Progenitor cell of endocrine pancreas (in vitro differentiated cells): ENCODE data around the gene CAB39. TPM values are rescaled to one million over a fixed set of nuclear protein-coding genes. Genes with fewer than 3 reads are reported as not detected.

Experiments used
- DNase-seq: peaks from one replicate; pipeline ENCODE4 v3.0.0; 2021; ENCODE audit warnings: low spot score; ENCODE audit not compliant: unreplicated experiment
- H3K27ac Mint-ChIP-seq: 2 replicates; pipeline ENCODE4 v1.8.0; 2021; ENCODE audit warnings: mild to moderate bottlenecking, moderate library complexity, mixed read lengths
- H3K27me3 Mint-ChIP-seq: 2 replicates; pipeline ENCODE4 v1.8.0; 2021; ENCODE audit warnings: mixed read lengths
- H3K36me3 Mint-ChIP-seq: 2 replicates; pipeline ENCODE4 v1.8.0; 2022; ENCODE audit warnings: mixed read lengths; ENCODE audit not compliant: insufficient read depth
- H3K4me1 Mint-ChIP-seq: 2 replicates; pipeline ENCODE4 v1.8.0; 2021; ENCODE audit warnings: low read depth, mixed read lengths
- H3K4me3 Mint-ChIP-seq: 2 replicates; pipeline ENCODE4 v1.8.0; 2021; ENCODE audit warnings: low read depth, mild to moderate bottlenecking, moderate library complexity, mixed read lengths
- H3K9me3 Mint-ChIP-seq: 2 replicates; pipeline ENCODE4 v1.8.0; 2021; ENCODE audit warnings: low read depth, mixed read lengths
- total RNA-seq: library from RNA; stranded (reverse); gene quantifications from 2 replicates; pipeline ENCODE4 v1.2.1, GENCODE V29; 2021
- TF ChIP-seq, protein P1 (sequence below): fragments of 200-600 bp; sonication (generic); IDR thresholded peaks from one replicate; pipeline ENCODE4 v1.5.0; 2021; ENCODE audit warnings: antibody characterized with exemption, mild to moderate bottlenecking; ENCODE audit not compliant: unreplicated experiment

The CAB39 gene
- total RNA-seq, 1 donor from 2014 or later: 44.1 TPM

DNA sequence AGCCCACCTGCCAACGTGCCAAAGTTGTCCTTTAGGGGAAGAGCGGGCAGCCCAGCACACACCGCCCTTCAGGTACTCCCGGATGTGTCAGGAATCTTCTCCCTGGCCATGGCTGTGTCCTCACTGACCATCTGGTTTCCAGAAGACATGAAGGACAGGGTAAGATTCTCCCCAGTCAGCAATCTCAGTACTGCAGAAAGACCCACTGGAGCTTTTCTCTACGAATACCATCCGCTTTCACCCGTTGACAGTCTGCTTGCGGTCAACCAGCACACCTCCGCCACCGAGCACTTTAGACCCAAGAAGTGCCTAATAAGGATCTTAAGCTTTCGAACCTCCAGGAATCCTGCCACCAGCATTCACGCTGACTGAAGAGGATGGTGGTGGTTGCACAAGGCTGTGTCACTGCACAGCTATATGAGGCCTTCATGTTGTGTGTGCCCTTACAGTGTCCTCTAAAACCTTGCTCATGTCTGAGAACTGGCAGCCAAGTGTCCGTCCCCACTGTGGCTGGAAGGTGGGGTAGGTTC is 109.4 kb downstream of the CAB39 start:
- Mint-ChIP-seq H3K27me3 (peaks cover 9% of the 10 kb centered on the region), H3K36me3 (peaks cover 6% of the 10 kb centered on the region), H3K4me1 (peaks cover 2% of the 10 kb centered on the region), H3K27ac (no peak overlapping the region), H3K4me3 (no peak overlapping the region), H3K9me3 (no peaks in the 10 kb centered on the region)
- DNase-seq: no peak
- TF ChIP-seq, protein P1, sequence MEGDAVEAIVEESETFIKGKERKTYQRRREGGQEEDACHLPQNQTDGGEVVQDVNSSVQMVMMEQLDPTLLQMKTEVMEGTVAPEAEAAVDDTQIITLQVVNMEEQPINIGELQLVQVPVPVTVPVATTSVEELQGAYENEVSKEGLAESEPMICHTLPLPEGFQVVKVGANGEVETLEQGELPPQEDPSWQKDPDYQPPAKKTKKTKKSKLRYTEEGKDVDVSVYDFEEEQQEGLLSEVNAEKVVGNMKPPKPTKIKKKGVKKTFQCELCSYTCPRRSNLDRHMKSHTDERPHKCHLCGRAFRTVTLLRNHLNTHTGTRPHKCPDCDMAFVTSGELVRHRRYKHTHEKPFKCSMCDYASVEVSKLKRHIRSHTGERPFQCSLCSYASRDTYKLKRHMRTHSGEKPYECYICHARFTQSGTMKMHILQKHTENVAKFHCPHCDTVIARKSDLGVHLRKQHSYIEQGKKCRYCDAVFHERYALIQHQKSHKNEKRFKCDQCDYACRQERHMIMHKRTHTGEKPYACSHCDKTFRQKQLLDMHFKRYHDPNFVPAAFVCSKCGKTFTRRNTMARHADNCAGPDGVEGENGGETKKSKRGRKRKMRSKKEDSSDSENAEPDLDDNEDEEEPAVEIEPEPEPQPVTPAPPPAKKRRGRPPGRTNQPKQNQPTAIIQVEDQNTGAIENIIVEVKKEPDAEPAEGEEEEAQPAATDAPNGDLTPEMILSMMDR: no peak

DNA sequence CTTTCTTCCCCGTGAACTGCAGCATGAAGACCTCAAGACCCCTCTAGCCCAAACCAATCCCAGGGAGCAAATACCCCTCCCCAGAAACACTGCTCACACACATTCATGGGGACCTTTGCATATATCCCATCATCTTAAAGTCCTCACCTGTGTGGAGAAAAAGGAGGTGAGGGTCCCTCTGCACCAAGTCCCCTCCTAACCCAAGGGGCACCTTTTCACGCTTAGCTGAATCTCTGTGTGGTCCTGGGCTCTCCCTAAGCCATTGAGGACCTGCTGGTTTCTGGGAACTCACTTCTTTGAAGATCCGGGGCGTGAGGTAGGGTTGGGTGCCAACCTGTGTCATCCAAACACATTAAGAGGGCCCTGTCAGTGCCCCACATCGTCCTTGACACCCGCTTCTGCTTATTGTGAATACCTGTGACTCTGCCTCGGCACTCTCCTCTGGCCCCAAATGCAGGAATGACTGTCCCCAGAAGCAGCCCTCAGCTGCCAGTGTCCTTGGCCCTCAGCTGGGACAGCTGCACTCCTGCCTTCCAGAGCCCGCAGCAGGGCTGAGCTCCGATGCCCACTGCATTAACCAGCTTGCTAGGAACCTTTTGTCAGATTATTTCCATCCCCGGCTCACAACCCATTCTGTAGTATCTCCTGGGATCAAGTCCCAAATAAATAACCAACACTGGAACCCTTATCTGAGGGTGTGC is 110.8 kb downstream of the CAB39 start:
- Mint-ChIP-seq H3K27me3 (peaks cover 11% of the 10 kb centered on the region), H3K27ac (no peak overlapping the region), H3K9me3 (no peaks in the 10 kb centered on the region), H3K4me1 (no peaks in the 10 kb centered on the region), H3K4me3 (no peak overlapping the region), H3K36me3 (peaks cover 4% of the 10 kb centered on the region)
- DNase-seq: no peak
- TF ChIP-seq, protein P1: no peak

DNA sequence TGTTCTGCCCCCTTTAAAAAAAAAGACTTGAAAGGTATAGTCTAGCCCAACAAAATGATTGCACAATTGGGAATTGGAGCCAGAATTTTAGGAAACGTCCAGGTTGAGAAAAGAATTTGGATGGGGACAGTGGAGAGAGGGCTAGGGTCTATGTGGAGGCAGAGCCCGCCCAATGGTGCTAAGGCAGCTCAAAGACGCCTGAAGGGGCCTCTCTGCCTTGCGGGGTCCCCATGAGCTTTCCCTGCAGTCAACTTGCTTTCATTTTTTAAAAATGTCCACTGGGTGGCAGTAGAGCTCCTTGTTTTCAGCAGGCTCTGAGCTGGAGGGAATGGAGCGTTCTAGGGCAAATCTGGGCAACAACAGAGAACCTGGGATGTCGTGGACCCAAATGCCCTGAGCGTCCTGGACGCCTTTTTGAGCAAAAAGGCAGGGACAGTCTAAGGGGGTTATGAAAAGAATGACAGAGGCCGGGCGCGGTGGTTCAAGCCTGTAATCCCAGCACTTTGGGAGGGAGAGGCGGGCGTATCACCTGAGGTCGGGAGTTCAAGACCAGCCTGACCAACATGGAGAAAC is 111.8 kb downstream of the CAB39 start:
- Mint-ChIP-seq H3K9me3 (no peaks in the 10 kb centered on the region), H3K4me3 (no peak overlapping the region), H3K4me1 (no peaks in the 10 kb centered on the region), H3K27me3 (peaks cover 11% of the 10 kb centered on the region), H3K36me3 (no peaks in the 10 kb centered on the region), H3K27ac (no peak overlapping the region)
- TF ChIP-seq, protein P1: peak; percentile 83
- peak; percentile 46 for DNase-seq

DNA sequence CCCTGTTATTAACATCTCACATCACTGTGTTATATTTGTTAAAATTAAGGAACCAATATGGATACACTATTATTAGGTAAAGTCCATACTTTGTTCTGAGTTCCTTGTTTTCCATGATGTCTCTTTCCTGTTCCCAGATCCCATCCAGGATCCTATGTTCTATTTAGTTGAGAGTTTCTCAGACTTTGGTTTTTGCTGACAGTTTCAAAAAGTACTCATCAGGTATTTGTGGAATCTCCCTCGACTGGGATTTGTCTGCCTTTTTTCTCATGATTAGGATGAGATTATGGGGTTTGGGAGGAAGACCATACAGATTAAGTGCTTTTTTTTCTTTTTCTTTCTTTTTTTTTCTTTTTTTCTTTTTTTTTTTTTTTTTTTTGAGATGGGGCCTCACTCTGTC is 112.7 kb downstream of the CAB39 start:
- no peak for DNase-seq
- Mint-ChIP-seq H3K27ac (no peak overlapping the region), H3K27me3 (peaks cover 15% of the 10 kb centered on the region), H3K4me1 (no peaks in the 10 kb centered on the region), H3K4me3 (no peak overlapping the region), H3K9me3 (peaks cover 3% of the 10 kb centered on the region), H3K36me3 (no peaks in the 10 kb centered on the region)
- TF ChIP-seq, protein P1: no peak

DNA sequence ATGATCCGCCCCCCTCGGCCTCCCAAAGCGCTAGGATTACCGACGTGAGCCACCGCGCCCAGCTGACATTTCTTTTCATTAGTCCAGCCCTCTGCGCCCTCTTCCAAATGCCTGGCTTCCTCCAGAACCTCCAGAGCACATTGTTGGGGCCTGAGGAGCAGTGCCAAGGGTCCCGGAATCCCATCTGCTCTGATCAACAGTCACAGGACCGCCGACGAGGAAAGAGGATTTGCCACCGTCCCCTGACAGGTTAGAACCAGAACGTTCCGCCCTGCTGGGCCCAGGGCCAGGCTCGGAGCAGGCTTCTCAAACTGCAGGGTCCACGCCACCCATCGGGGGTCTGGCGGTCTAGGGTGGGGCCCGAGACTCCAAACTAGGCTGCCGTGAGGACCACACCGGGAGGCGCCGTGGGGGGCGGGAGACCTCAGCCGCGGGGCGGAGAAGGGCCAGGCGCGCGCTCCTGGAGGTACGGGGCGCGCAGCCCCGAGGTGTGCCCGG is 115.2 kb downstream of the CAB39 start:
- Mint-ChIP-seq H3K4me3 (no peak overlapping the region), H3K9me3 (peaks cover 3% of the 10 kb centered on the region), H3K4me1 (no peaks in the 10 kb centered on the region), H3K36me3 (no peaks in the 10 kb centered on the region), H3K27me3 (peaks cover 25% of the 10 kb centered on the region), H3K27ac (no peak overlapping the region)
- DNase-seq: no peak
- TF ChIP-seq, protein P1: no peak
